DOHH2 (cell line): ENCODE measurements around the gene SNAP29.
"Not testable (repeated sequence)": the region's sequence is repeated elsewhere in the genome, so short reads cannot be mapped to it uniquely, and the experiment has no call there.

ENCODE experiments used
- CTCF ChIP-seq: fragments of 200-600 bp; sonication (generic); IDR thresholded peaks from one replicate; pipeline ENCODE4 v1.5.1; 2014; ENCODE audit warnings: antibody characterized with exemption, mild to moderate bottlenecking, low read depth, low read length; ENCODE audit not compliant: poor library complexity, severe bottlenecking
- EZH2phosphoT487 ChIP-seq: fragments of 200-600 bp; sonication (generic); IDR thresholded peaks from 2 replicates; pipeline ENCODE4 v1.6.1; 2017; ENCODE audit warnings: borderline replicate concordance, mild to moderate bottlenecking, antibody characterized with exemption, low read length, moderate library complexity, mixed read lengths

DNA sequence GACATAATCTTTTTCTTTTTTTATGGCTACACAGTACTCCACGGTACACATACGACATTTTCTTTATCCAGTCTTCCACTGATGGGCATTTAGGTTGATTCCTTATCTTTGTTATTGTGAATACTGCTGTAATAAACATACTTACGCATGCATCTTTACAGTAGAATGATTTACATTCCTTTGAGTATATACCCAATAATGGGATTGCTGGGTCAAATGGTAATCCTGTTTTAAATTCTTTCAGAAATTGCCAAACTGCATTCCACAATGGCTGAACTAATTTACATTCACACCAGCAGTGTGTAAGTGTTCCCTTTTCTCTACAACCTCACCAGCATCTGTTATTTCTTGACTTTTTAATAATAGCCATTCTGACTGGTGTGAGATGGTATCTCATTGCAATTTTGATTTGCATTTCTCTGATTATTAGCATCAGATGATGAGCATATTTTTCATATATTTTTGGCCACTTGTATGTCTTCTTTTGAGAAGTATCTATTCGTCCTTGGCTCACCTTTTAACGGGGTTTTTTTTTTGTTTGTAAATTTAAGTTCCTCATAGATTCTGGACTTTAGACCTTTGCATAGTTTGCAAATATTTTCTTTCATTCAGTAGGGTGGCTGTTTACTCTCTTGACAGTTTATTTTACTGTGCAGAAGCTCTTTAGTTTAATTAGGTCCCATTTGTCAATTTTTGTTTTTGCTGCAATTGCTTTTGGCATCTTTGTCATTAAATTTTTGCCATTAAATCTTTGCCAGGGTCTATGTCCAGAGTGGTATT, 32.2 kb upstream of the SNAP29 start:
- TF ChIP-seq EZH2phosphoT487, CTCF: not testable (repeated sequence)
